ENCODE measurements around the gene MAP3K1.

- TF ChIP-seq SUZ12 (IDR thresholded peaks at IDR 0.05; ENCODE audit: extremely low read depth, insufficient read depth, insufficient read length) = no peak
- no peak for TF ChIP-seq YY1 (IDR thresholded peaks at IDR 0.05; ENCODE audit: insufficient read depth, insufficient read length)
- TF ChIP-seq ZNF274 (IDR thresholded peaks at IDR 0.05; ENCODE audit: low read depth, low read length) = no peak
These were observed 37.1 kb downstream of the MAP3K1 start for GRCh38 chr5:56852228-56853000.
